ENCODE data around the gene CDH5.
"Not testable (repeated sequence)": the region's sequence is repeated elsewhere in the genome, so short reads cannot be mapped to it uniquely, and the experiment has no call there.

DNA sequence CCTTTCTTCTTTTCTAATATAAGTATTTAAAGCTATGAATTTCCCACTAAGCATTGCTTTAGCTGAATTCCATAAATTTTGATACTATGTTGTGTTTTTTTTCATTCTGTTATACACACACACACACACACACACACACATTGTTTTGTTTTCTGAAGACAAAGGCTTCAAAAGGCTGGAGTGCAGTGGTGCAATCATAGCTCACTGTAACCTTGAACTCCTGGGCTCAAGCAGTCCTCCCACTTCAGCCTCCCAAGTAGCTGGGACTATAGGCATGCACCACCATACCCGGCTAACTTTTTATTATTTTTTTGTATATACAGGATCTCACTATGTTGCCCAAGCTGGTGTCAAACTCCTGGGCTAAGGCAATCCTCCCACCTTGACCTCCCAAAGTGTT lies 86.7 kb downstream of the CDH5 start:
- TF ChIP-seq POLR2A (IDR thresholded peaks at IDR 0.05; ENCODE audit: low read depth, low read length); CEBPB (IDR thresholded peaks at IDR 0.05; ENCODE audit: low read depth, low read length); SMC3 (IDR thresholded peaks at IDR 0.05; ENCODE audit: low read depth, low read length); MXI1 (IDR thresholded peaks at IDR 0.05; ENCODE audit: borderline replicate concordance, low read depth, low read length); RAD21 (IDR thresholded peaks at IDR 0.05; ENCODE audit: low read length); BHLHE40 (IDR thresholded peaks at IDR 0.05; ENCODE audit: low read depth, low read length); NFE2L2 (IDR thresholded peaks at IDR 0.05; ENCODE audit: low read depth, low read length); MAFK (IDR thresholded peaks at IDR 0.05; ENCODE audit: low read depth, low read length); MAZ (IDR thresholded peaks at IDR 0.05; ENCODE audit: borderline replicate concordance, low read depth, low read length); RFX5 (IDR thresholded peaks at IDR 0.05; ENCODE audit: low read depth, low read length): not testable (repeated sequence)
- TF ChIP-seq, protein P1, sequence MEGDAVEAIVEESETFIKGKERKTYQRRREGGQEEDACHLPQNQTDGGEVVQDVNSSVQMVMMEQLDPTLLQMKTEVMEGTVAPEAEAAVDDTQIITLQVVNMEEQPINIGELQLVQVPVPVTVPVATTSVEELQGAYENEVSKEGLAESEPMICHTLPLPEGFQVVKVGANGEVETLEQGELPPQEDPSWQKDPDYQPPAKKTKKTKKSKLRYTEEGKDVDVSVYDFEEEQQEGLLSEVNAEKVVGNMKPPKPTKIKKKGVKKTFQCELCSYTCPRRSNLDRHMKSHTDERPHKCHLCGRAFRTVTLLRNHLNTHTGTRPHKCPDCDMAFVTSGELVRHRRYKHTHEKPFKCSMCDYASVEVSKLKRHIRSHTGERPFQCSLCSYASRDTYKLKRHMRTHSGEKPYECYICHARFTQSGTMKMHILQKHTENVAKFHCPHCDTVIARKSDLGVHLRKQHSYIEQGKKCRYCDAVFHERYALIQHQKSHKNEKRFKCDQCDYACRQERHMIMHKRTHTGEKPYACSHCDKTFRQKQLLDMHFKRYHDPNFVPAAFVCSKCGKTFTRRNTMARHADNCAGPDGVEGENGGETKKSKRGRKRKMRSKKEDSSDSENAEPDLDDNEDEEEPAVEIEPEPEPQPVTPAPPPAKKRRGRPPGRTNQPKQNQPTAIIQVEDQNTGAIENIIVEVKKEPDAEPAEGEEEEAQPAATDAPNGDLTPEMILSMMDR (conservative IDR thresholded peaks at IDR 0.05; ENCODE audit: low read depth, low read length) = not testable (repeated sequence)
- TF ChIP-seq, protein P2, sequence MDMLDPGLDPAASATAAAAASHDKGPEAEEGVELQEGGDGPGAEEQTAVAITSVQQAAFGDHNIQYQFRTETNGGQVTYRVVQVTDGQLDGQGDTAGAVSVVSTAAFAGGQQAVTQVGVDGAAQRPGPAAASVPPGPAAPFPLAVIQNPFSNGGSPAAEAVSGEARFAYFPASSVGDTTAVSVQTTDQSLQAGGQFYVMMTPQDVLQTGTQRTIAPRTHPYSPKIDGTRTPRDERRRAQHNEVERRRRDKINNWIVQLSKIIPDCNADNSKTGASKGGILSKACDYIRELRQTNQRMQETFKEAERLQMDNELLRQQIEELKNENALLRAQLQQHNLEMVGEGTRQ (IDR thresholded peaks at IDR 0.05; ENCODE audit: low read depth, low read length) = not testable (repeated sequence)

All from IMR-90 (cell line).